IMR-90 (cell line): ENCODE results near the gene GSK3B. TPM values are rescaled to one million over a fixed set of nuclear protein-coding genes. Genes with fewer than 3 reads are reported as not detected.

Source experiments
- ATAC-seq: fragments of 200-7000 bp; cut with Tn5 transposase; 2 replicates; pipeline ENCODE4 v1.9.1; 2020; ENCODE audit warnings: low read depth, mild to moderate bottlenecking, moderate library complexity
- BruUV-seq: library from RNA; stranded (reverse); fragments of 400-500 nt; replicated peaks from 2 replicates; lab custom pipeline; 2021; lab: Mats Ljungman, UMichigan
- CTCF ChIA-PET: fragments of 300-600 bp; formaldehyde crosslinking; extraction: SDS; loops from one replicate; lab custom pipeline; 2021; ENCODE audit warnings: antibody characterized with exemption; lab: Yijun Ruan, JAX
- POLR2A ChIA-PET: fragments of 300-600 bp; sonication (Branson Sonifier 250); formaldehyde crosslinking; loops from one replicate; lab custom pipeline; 2022; ENCODE audit warnings: antibody characterized with exemption; ENCODE audit not compliant: unreplicated experiment; lab: Charles Lee
- DNase-seq: peaks from one replicate; pipeline ENCODE4 v3.0.0; 2013
- H2AFZ ChIP-seq: replicated peaks from 2 replicates; pipeline ENCODE3; 2013; ENCODE audit warnings: low read length, mild to moderate bottlenecking; ENCODE audit not compliant: poor library complexity
- H2AK5ac ChIP-seq: 2 replicates; pipeline ENCODE4 v1.6.1; 2013; ENCODE audit warnings: low read depth, low read length, inconsistent platforms
- H2AK9ac ChIP-seq: replicated peaks from 2 replicates; pipeline ENCODE3; 2013; ENCODE audit warnings: mild to moderate bottlenecking, low read depth, low read length, moderate library complexity; ENCODE audit not compliant: poor library complexity
- H2BK120ac ChIP-seq: 2 replicates; pipeline ENCODE4 v1.6.1; 2013; ENCODE audit warnings: low read depth, low read length, inconsistent platforms
- H2BK15ac ChIP-seq: 3 replicates; pipeline ENCODE4 v1.6.1; 2013; ENCODE audit warnings: low read depth, low read length, inconsistent platforms
- H2BK20ac ChIP-seq: 2 replicates; pipeline ENCODE4 v1.6.1; 2013; ENCODE audit warnings: low read depth, mild to moderate bottlenecking, inconsistent platforms, low read length, moderate library complexity
- H2BK5ac ChIP-seq: 2 replicates; pipeline ENCODE4 v1.6.1; 2013; ENCODE audit warnings: mild to moderate bottlenecking, low read depth, low read length, inconsistent platforms; ENCODE audit not compliant: poor library complexity, severe bottlenecking
- H3K14ac ChIP-seq: replicated peaks from 2 replicates; pipeline ENCODE4 v1.6.1; 2013; ENCODE audit warnings: low read depth, low read length, inconsistent platforms
- H3K18ac ChIP-seq: 2 replicates; pipeline ENCODE4 v1.6.1; 2013; ENCODE audit warnings: low read depth, low read length, control low read depth
- H3K23ac ChIP-seq: 2 replicates; pipeline ENCODE4 v1.6.1; 2013; ENCODE audit warnings: low read depth, low read length, inconsistent platforms
- H3K27ac ChIP-seq: 2 replicates; pipeline ENCODE4 v1.5.1; 2013; ENCODE audit warnings: mild to moderate bottlenecking, control low read depth, low read length; ENCODE audit not compliant: insufficient read depth
- H3K27me3 ChIP-seq: 2 replicates; pipeline ENCODE4 v1.6.1; 2013; ENCODE audit warnings: low read length; ENCODE audit not compliant: control insufficient read depth, insufficient read depth
- H3K36me3 ChIP-seq: 2 replicates; pipeline ENCODE4 v1.6.1; 2013; ENCODE audit warnings: low read length, mixed read lengths; ENCODE audit not compliant: control insufficient read depth, insufficient read depth
- H3K4ac ChIP-seq: 2 replicates; pipeline ENCODE4 v1.6.1; 2013; ENCODE audit warnings: low read depth, low read length, inconsistent platforms
- H3K4me1 ChIP-seq: 2 replicates; pipeline ENCODE4 v1.6.1; 2013; ENCODE audit warnings: low read length, mixed read lengths; ENCODE audit not compliant: control insufficient read depth, insufficient read depth
- H3K4me2 ChIP-seq: 2 replicates; pipeline ENCODE4 v1.6.1; 2013; ENCODE audit warnings: low read depth, mild to moderate bottlenecking, control low read depth, low read length, moderate library complexity
- H3K4me3 ChIP-seq: 2 replicates; pipeline ENCODE4 v1.5.1; 2013; ENCODE audit warnings: low read depth, mild to moderate bottlenecking, control low read depth, low read length, moderate library complexity; ENCODE audit not compliant: insufficient read depth
- H3K56ac ChIP-seq: 2 replicates; pipeline ENCODE4 v1.6.1; 2013; ENCODE audit warnings: low read length, inconsistent platforms; ENCODE audit not compliant: insufficient read depth; ENCODE audit errors: extremely low read depth
- H3K79me1 ChIP-seq, 2 experiments: 2 replicates each; pipeline ENCODE4 v1.6.1; 2013; ENCODE audit warnings: low read length in 2 of 2, inconsistent platforms in 1 of 2, low read depth in 1 of 2
- H3K9ac ChIP-seq: 2 replicates; pipeline ENCODE4 v1.6.1; 2013; ENCODE audit warnings: low read depth, low read length, control low read depth
- H3K9me1 ChIP-seq: 2 replicates; pipeline ENCODE4 v1.6.1; 2013; ENCODE audit warnings: low read length, inconsistent platforms; ENCODE audit not compliant: insufficient read depth
- H3K9me3 ChIP-seq: 2 replicates; pipeline ENCODE4 v1.6.1; 2013; ENCODE audit warnings: low read length; ENCODE audit not compliant: control insufficient read depth, insufficient read depth
- H4K20me1 ChIP-seq: 2 replicates; pipeline ENCODE4 v1.6.1; 2013; ENCODE audit warnings: low read length, inconsistent platforms; ENCODE audit not compliant: insufficient read depth
- H4K5ac ChIP-seq: 2 replicates; pipeline ENCODE4 v1.6.1; 2013; ENCODE audit warnings: mild to moderate bottlenecking, low read depth, low read length, control low read depth
- H4K8ac ChIP-seq, 2 experiments: 2 replicates each; pipeline ENCODE4 v1.6.1; 2013; ENCODE audit warnings: low read depth in 2 of 2, low read length in 2 of 2, control low read depth in 1 of 2, inconsistent platforms in 1 of 2
- H4K91ac ChIP-seq: 2 replicates; pipeline ENCODE4 v1.6.1; 2013; ENCODE audit warnings: low read depth, low read length, inconsistent platforms; ENCODE audit not compliant: insufficient read depth
- CEBPB ChIP-seq: IDR thresholded peaks from 2 replicates; pipeline ENCODE4 v1.6.1; 2012; ENCODE audit warnings: low read depth, low read length, improper control_type of control experiment
- CHD1 ChIP-seq: IDR thresholded peaks from 2 replicates; pipeline ENCODE4 v1.6.1; 2012; ENCODE audit warnings: low read depth, low read length, improper control_type of control experiment
- MAFK ChIP-seq: IDR thresholded peaks from 2 replicates; pipeline ENCODE4 v1.6.1; 2012; ENCODE audit warnings: low read depth, low read length, improper control_type of control experiment
- MAZ ChIP-seq: IDR thresholded peaks from 2 replicates; pipeline ENCODE4 v1.6.1; 2012; ENCODE audit warnings: low read depth, mild to moderate bottlenecking, low read length, improper control_type of control experiment, moderate library complexity, borderline replicate concordance
- NFE2L2 ChIP-seq: fragments of 150-350 bp; IDR thresholded peaks from 2 replicates; pipeline ENCODE4 v1.6.1; 2016; ENCODE audit warnings: low read depth, mild to moderate bottlenecking, low read length
- RAD21 ChIP-seq: IDR thresholded peaks from 2 replicates; pipeline ENCODE4 v1.6.1; 2012; ENCODE audit warnings: low read length, improper control_type of control experiment
- USF2 ChIP-seq: fragments of 150-350 bp; IDR thresholded peaks from 2 replicates; pipeline ENCODE4 v1.6.1; 2017; ENCODE audit warnings: mild to moderate bottlenecking, antibody characterized with exemption, low read length, low read depth
- WGBS, 2 experiments: methylation state at CpG; one replicate each; pipeline versions ENCODE4 v1.1.5 to v1.1.7; 2013; ENCODE audit warnings: missing lambda C conversion rate in 2 of 2; ENCODE audit not compliant: insufficient read length in 1 of 2; ENCODE audit errors: extremely low coverage in 2 of 2; 5-methylcytosine and 5-hydroxymethylcytosine counted together
- dilution Hi-C: fragments of 300-500 bp; cut with HindIII; formaldehyde crosslinking; loops from one replicate; pipeline ENCODE4 v1.14.3; 2018; ENCODE audit warnings: low sequenced_read_pairs; ENCODE audit not compliant: unreplicated experiment
- in situ Hi-C: fragments of 300-500 bp; cut with MboI; formaldehyde crosslinking; loops from 3 replicates; pipeline ENCODE4 v1.14.3; 2019; ENCODE audit warnings: low sequenced_read_pairs, inconsistent platforms, mixed read lengths
- intact Hi-C: fragments of 100-400 bp; cut with micrococcal nuclease; formaldehyde crosslinking; loops from 2 replicates; pipeline ENCODE4 v1.10.0; 2022
- polyA plus RNA-seq, 3 experiments: library from polyadenylated mRNA; depleted of rRNA; stranded (reverse); fragments of >200 nt; gene quantifications; 2 replicates each; pipeline ENCODE4 v1.2.3, GENCODE V29; 2012; ENCODE audit warnings: low replicate concordance in 1 of 3
- total RNA-seq: library from RNA; depleted of rRNA; stranded (reverse); fragments of >200 nt; gene quantifications from 2 replicates; pipeline ENCODE4 v1.2.3, GENCODE V29; 2012
- TF ChIP-seq, protein P1 (sequence below): conservative IDR thresholded peaks from 2 replicates; pipeline ENCODE4 v1.5.1; 2012; ENCODE audit warnings: mild to moderate bottlenecking, low read depth, low read length, improper control_type of control experiment

The GSK3B gene
- total and polyA plus RNA-seq, 2 of the 4 experiments (the other 2 are of a cell fraction) = 19.2 to 33.2 TPM

DNA sequence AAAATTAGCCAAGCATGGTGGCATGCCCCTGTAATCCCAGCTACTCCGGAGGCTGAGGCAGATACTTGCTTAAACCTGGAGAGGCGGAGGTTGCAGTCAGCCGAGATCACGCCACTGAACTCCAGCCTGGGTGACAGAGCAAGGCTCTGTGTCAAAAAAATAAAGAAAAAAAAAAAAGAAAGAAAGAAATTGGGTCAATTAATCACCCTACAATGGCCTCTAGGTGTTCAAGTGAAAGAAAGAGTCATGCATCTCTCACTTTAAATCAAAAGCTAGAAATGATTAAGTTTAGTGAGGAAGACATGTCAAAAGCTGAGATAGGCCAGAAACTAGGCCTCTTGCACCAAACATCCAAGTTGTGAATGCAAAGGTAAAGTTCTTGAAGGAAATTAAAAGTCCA, 44.9 kb upstream of the GSK3B start:
- H4K8ac ChIP-seq = no peak overlapping the region
- dilution Hi-C loops = no loop called here
- CTCF ChIA-PET = no interaction called here

More for the DNA sequence above, 44.9 kb upstream of the GSK3B start:
- H3K9ac ChIP-seq = no peak overlapping the region
- H2BK120ac ChIP-seq = no peak overlapping the region
- peaks cover 3% of the 10 kb centered on the region; the same call in 1 of the 2 replicates for H3K4me1 ChIP-seq
- no peak overlapping the region for H2AFZ ChIP-seq
- no peak for DNase-seq
- no peaks in the 10 kb centered on the region for H4K20me1 ChIP-seq
- H3K23ac ChIP-seq = no peak overlapping the region
- intact Hi-C loops = no loop called here
- H2BK5ac ChIP-seq = no peak overlapping the region
- no peak overlapping the region for H3K18ac ChIP-seq
- no TSS peak for BruUV-seq
- no peak overlapping the region for H4K5ac ChIP-seq
- no peak overlapping the region for H2AK9ac ChIP-seq
- no peak overlapping the region for H2BK20ac ChIP-seq
- in situ Hi-C loops = no loop called here
- H4K91ac ChIP-seq = no peak overlapping the region
- no CpG with 5 or more reads among the region's 4 CpGs for WGBS, 2 experiments
- no peak overlapping the region for H3K4me2 ChIP-seq
- H3K4ac ChIP-seq = no peak overlapping the region
- H3K27ac ChIP-seq = no peak overlapping the region
- POLR2A ChIA-PET = no interaction called here
- peaks cover 1% of the 10 kb centered on the region for H3K9me1 ChIP-seq
- H3K36me3 ChIP-seq = no peaks in the 10 kb centered on the region
- H3K4me3 ChIP-seq = no peak overlapping the region
- H3K9me3 ChIP-seq = no peaks in the 10 kb centered on the region
- no peak overlapping the region for H3K56ac ChIP-seq
- H3K79me1 ChIP-seq = no peaks in the 10 kb centered on the region
- no peak overlapping the region for H2BK15ac ChIP-seq
- TF ChIP-seq MAFK (no peak), NFE2L2 (no peak), CEBPB (no peak), RAD21 (no peak), MAZ (no peak), USF2 (no peak), CHD1 (no peak)
- TF ChIP-seq, protein P1, sequence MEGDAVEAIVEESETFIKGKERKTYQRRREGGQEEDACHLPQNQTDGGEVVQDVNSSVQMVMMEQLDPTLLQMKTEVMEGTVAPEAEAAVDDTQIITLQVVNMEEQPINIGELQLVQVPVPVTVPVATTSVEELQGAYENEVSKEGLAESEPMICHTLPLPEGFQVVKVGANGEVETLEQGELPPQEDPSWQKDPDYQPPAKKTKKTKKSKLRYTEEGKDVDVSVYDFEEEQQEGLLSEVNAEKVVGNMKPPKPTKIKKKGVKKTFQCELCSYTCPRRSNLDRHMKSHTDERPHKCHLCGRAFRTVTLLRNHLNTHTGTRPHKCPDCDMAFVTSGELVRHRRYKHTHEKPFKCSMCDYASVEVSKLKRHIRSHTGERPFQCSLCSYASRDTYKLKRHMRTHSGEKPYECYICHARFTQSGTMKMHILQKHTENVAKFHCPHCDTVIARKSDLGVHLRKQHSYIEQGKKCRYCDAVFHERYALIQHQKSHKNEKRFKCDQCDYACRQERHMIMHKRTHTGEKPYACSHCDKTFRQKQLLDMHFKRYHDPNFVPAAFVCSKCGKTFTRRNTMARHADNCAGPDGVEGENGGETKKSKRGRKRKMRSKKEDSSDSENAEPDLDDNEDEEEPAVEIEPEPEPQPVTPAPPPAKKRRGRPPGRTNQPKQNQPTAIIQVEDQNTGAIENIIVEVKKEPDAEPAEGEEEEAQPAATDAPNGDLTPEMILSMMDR = no peak
- H2AK5ac ChIP-seq = no peak overlapping the region
- ATAC-seq = no peak
- H3K27me3 ChIP-seq = no peaks in the 10 kb centered on the region
- no peak overlapping the region for H3K14ac ChIP-seq
